ENCODE measurements around the gene PHF20. TPM values are rescaled to one million over a fixed set of nuclear protein-coding genes. Genes with fewer than 3 reads are reported as not detected.
"Not testable (repeated sequence)": the region's sequence is repeated elsewhere in the genome, so short reads cannot be mapped to it uniquely, and the experiment has no call there.

Gene PHF20
- total RNA-seq, 4 donors from 2014 or later, result 35.3 to 109 (median 76.5) TPM

GRCh38 chr20:35899064-35899463, 127.2 kb downstream of the PHF20 start:
- no peaks in the 10 kb centered on the region for H3K4me1 ChIP-seq
- TF ChIP-seq POLR2A (IDR thresholded peaks at IDR 0.05) (no peak), CTCF (IDR thresholded peaks at IDR 0.05) (no peak)
- H3K27me3 ChIP-seq, result no peaks in the 10 kb centered on the region
- no peaks in the 10 kb centered on the region for H3K9me3 ChIP-seq
- H3K36me3 ChIP-seq, result no peaks in the 10 kb centered on the region
- H3K4me3 ChIP-seq, result no peak overlapping the region
- H3K27ac ChIP-seq, result no peak overlapping the region
- no peak for DNase-seq
- intact Hi-C loops (cut with DNase I; ENCODE audit: low total_unique reads), result no loop called here

- H3K27ac ChIP-seq; H3K4me3 ChIP-seq; DNase-seq; H3K9me3 ChIP-seq; H3K36me3 ChIP-seq; H3K4me1 ChIP-seq; H3K27me3 ChIP-seq; intact Hi-C loops (cut with DNase I; ENCODE audit: low total_unique reads): not testable (repeated sequence)
These were observed 129.4 kb downstream of the PHF20 start for GRCh38 chr20:35901230-35901629.

GRCh38 chr20:35901678-35902544, 130.1 kb downstream of the PHF20 start:
- no peak for DNase-seq
- Histone ChIP-seq H3K4me3 (no peak overlapping the region), H3K27ac (no peak overlapping the region), H3K27me3 (no peaks in the 10 kb centered on the region), H3K36me3 (no peaks in the 10 kb centered on the region), H3K9me3 (no peaks in the 10 kb centered on the region), H3K4me1 (no peaks in the 10 kb centered on the region)
- TF ChIP-seq POLR2A (IDR thresholded peaks at IDR 0.05), result no peak
- no peak for TF ChIP-seq CTCF (IDR thresholded peaks at IDR 0.05)
- intact Hi-C loops (cut with DNase I; ENCODE audit: low total_unique reads), result no loop called here

GRCh38 chr20:35902545-35902941, 130.7 kb downstream of the PHF20 start:
- Histone ChIP-seq H3K27ac (no peak overlapping the region), H3K4me1 (no peaks in the 10 kb centered on the region), H3K9me3 (no peaks in the 10 kb centered on the region), H3K4me3 (no peak overlapping the region), H3K36me3 (no peaks in the 10 kb centered on the region), H3K27me3 (no peaks in the 10 kb centered on the region)
- intact Hi-C loops (cut with DNase I; ENCODE audit: low total_unique reads), result no loop called here
- DNase-seq, result no peak
- TF ChIP-seq CTCF (IDR thresholded peaks at IDR 0.05) (no peak), POLR2A (IDR thresholded peaks at IDR 0.05) (no peak)

- Histone ChIP-seq H3K4me1 (no peaks in the 10 kb centered on the region), H3K27ac (no peak overlapping the region), H3K27me3 (no peaks in the 10 kb centered on the region), H3K4me3 (no peak overlapping the region), H3K36me3 (no peaks in the 10 kb centered on the region), H3K9me3 (no peaks in the 10 kb centered on the region)
- TF ChIP-seq POLR2A (IDR thresholded peaks at IDR 0.05) (no peak), CTCF (IDR thresholded peaks at IDR 0.05) (no peak)
- intact Hi-C loops (cut with DNase I; ENCODE audit: low total_unique reads), result no loop called here
- no peak for DNase-seq
These were observed 132.0 kb downstream of the PHF20 start for GRCh38 chr20:35903843-35904242.
